SU-DHL-6 (cell line): Measurements from ENCODE around the gene CEP164.

Source experiments
- H2AFZ ChIP-seq: fragments of 200-600 bp; sonication (generic); 2 replicates; pipeline ENCODE4 v1.6.1; 2014; ENCODE audit warnings: low read depth, mild to moderate bottlenecking, moderate library complexity, mixed read lengths, antibody characterized with exemption, low read length; ENCODE audit not compliant: severe bottlenecking
- H3F3A ChIP-seq: fragments of 200-600 bp; shearing (Covaris generic); 2 replicates; pipeline ENCODE4 v1.6.0; 2016; ENCODE audit warnings: antibody characterized with exemption, mild to moderate bottlenecking; ENCODE audit not compliant: insufficient read depth
- H3K27ac ChIP-seq: fragments of 200-600 bp; sonication (generic); 2 replicates; pipeline ENCODE4 v1.5.1; 2016; ENCODE audit warnings: low read depth, mild to moderate bottlenecking, low read length, moderate library complexity, mixed read lengths
- H3K27me3 ChIP-seq: fragments of 200-600 bp; sonication (generic), shearing (Covaris generic); 2 replicates; pipeline ENCODE4 v1.6.0; 2014; ENCODE audit warnings: mild to moderate bottlenecking, low read length
- H3K36me3 ChIP-seq: fragments of 200-600 bp; sonication (generic); 2 replicates; pipeline ENCODE4 v1.6.1; 2014; ENCODE audit warnings: mild to moderate bottlenecking, low read length, mixed read lengths
- H3K4me2 ChIP-seq: fragments of 300-600, 200-600 bp; shearing (Covaris generic), sonication (generic); 2 replicates; pipeline ENCODE4 v1.6.0; 2014; ENCODE audit warnings: low read length, low read depth, mild to moderate bottlenecking; ENCODE audit not compliant: poor library complexity, severe bottlenecking
- H3K4me3 ChIP-seq: fragments of 200-600 bp; sonication (generic); 2 replicates; pipeline ENCODE4 v1.5.1; 2014; ENCODE audit warnings: antibody characterized with exemption, low read length, mild to moderate bottlenecking, mixed read lengths; ENCODE audit not compliant: insufficient read depth, poor library complexity, severe bottlenecking
- H3K79me2 ChIP-seq: fragments of 200-600 bp; sonication (generic); 2 replicates; pipeline ENCODE4 v1.6.1; 2014; ENCODE audit warnings: mild to moderate bottlenecking, low read length, moderate library complexity; ENCODE audit not compliant: insufficient read depth
- H3K9ac ChIP-seq: fragments of 200-600 bp; sonication (generic); 2 replicates; pipeline ENCODE4 v1.7.0; 2014; ENCODE audit warnings: mild to moderate bottlenecking, low read length
- H3K9me2 ChIP-seq: fragments of 200-600 bp; sonication (generic); replicated peaks from 2 replicates; pipeline ENCODE4 v1.6.1; 2014; ENCODE audit warnings: low read length; ENCODE audit not compliant: insufficient read depth
- H3K9me3 ChIP-seq: fragments of 200-600 bp; sonication (generic); 2 replicates; pipeline ENCODE4 v1.6.1; 2014; ENCODE audit warnings: low read length, mixed read lengths; ENCODE audit not compliant: insufficient read depth
- H4K20me1 ChIP-seq: fragments of 200-600 bp; sonication (generic); 2 replicates; pipeline ENCODE4 v1.6.1; 2014; ENCODE audit warnings: low read depth, mild to moderate bottlenecking, antibody characterized with exemption, low read length, moderate library complexity, mixed read lengths
- CTCF ChIP-seq: fragments of 200-600 bp; sonication (generic); IDR thresholded peaks from one replicate; pipeline ENCODE4 v1.5.1; 2017; ENCODE audit warnings: antibody characterized with exemption, mild to moderate bottlenecking, low read length, moderate library complexity; ENCODE audit not compliant: insufficient read depth, poor library complexity, severe bottlenecking
- EZH2phosphoT487 ChIP-seq: fragments of 200-600 bp; sonication (generic), shearing (Covaris generic); conservative IDR thresholded peaks from 2 replicates; pipeline ENCODE4 v1.6.1; 2018; ENCODE audit warnings: mild to moderate bottlenecking, antibody characterized with exemption, low read length, moderate library complexity, mixed read lengths

Gene CEP164

GRCh38 chr11:117418737-117419481 is 91.3 kb downstream of the CEP164 start:
- H4K20me1 ChIP-seq, result no peaks in the 10 kb centered on the region
- H3K79me2 ChIP-seq, result no peaks in the 10 kb centered on the region
- no peaks in the 10 kb centered on the region for H3F3A ChIP-seq
- no peak overlapping the region for H3K9ac ChIP-seq
- H3K4me2 ChIP-seq, result no peak overlapping the region
- no peak overlapping the region for H3K27ac ChIP-seq
- TF ChIP-seq EZH2phosphoT487, result no peak
- no peak for TF ChIP-seq CTCF
- no peak overlapping the region for H3K4me3 ChIP-seq
- H3K27me3 ChIP-seq, result no peaks in the 10 kb centered on the region
- H3K9me2 ChIP-seq, result no peaks in the 10 kb centered on the region
- no peak overlapping the region for H2AFZ ChIP-seq
- H3K36me3 ChIP-seq, result no peaks in the 10 kb centered on the region
- H3K9me3 ChIP-seq, result no peaks in the 10 kb centered on the region

- Histone ChIP-seq H3K9me3 (no peaks in the 10 kb centered on the region), H3F3A (no peaks in the 10 kb centered on the region), H3K27ac (no peak overlapping the region), H3K27me3 (no peaks in the 10 kb centered on the region), H3K4me3 (no peak overlapping the region), H3K36me3 (no peaks in the 10 kb centered on the region), H2AFZ (no peak overlapping the region), H3K9me2 (no peaks in the 10 kb centered on the region), H3K4me2 (no peak overlapping the region), H4K20me1 (no peaks in the 10 kb centered on the region), H3K79me2 (no peaks in the 10 kb centered on the region), H3K9ac (no peak overlapping the region)
- TF ChIP-seq CTCF (no peak), EZH2phosphoT487 (no peak)
Observed at GRCh38 chr11:117419482-117420142, 92.0 kb downstream of the CEP164 start.

- no peaks in the 10 kb centered on the region for H3K27me3 ChIP-seq
- no peak overlapping the region for H3K27ac ChIP-seq
- no peak overlapping the region for H2AFZ ChIP-seq
- H3K36me3 ChIP-seq, result no peaks in the 10 kb centered on the region
- H3F3A ChIP-seq, result no peaks in the 10 kb centered on the region
- TF ChIP-seq CTCF, result no peak
- no peak for TF ChIP-seq EZH2phosphoT487
- no peak overlapping the region for H3K4me2 ChIP-seq
- no peaks in the 10 kb centered on the region for H3K9me2 ChIP-seq
- H4K20me1 ChIP-seq, result no peaks in the 10 kb centered on the region
- H3K79me2 ChIP-seq, result no peaks in the 10 kb centered on the region
- H3K9me3 ChIP-seq, result no peaks in the 10 kb centered on the region
- H3K9ac ChIP-seq, result no peak overlapping the region
- no peak overlapping the region for H3K4me3 ChIP-seq
Observed at GRCh38 chr11:117420143-117420485, 92.5 kb downstream of the CEP164 start.
